Measurements from ENCODE around the gene SSX4.
"Not testable (repeated sequence)": the region's sequence is repeated elsewhere in the genome, so short reads cannot be mapped to it uniquely, and the experiment has no call there.

SSX4 gene

DNA sequence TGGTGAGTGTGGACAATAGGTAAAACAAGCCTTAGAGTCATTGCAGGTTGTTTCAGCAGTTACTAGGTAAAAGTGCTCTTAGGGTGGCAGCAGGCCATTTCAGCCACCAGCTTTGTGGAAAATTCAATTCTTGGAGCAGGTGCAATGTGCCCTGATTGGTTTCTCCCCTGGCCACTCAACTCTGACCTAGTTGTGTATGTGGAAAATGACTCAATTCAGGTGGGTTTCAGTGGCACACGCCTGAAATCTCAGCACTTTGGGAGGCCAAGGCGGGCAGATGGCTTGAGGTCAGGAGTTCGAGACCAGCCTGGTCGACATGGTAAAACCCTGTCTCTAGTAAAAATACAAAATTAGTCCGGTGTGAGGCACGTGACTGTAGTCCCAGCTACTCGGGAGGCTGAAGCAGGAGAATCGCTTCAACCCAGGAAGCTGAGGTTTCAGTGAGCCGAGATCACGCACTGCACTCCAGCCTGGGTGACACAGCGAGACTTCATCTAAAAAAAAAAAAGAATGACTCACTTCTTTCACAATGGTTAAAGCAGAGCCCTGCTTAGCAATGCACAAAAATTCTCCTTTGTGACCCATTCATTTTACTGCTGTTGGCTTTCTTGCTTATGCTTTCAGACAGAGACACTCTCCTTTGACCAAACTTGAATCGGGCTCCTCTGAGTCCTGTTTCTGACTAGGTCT is 43.8 kb downstream of the SSX4 start:
- H3K27me3 ChIP-seq (ENCODE audit: control insufficient read depth, insufficient read depth, low read length, poor library complexity, severe bottlenecking); H3K9me3 ChIP-seq (ENCODE audit: control insufficient read depth, low read length); H3K36me3 ChIP-seq (ENCODE audit: control insufficient read depth, insufficient read depth, low read length); H3K4me3 ChIP-seq (ENCODE audit: insufficient read depth, low read depth, low read length); H3K27ac ChIP-seq (ENCODE audit: insufficient read depth, low read depth, low read length, poor library complexity, severe bottlenecking); H3K4me1 ChIP-seq (ENCODE audit: control insufficient read depth, insufficient read depth, low read length): not testable (repeated sequence)
- WGBS, 2 experiments: no CpG with 5 or more reads among the region's 12 CpGs

DNA sequence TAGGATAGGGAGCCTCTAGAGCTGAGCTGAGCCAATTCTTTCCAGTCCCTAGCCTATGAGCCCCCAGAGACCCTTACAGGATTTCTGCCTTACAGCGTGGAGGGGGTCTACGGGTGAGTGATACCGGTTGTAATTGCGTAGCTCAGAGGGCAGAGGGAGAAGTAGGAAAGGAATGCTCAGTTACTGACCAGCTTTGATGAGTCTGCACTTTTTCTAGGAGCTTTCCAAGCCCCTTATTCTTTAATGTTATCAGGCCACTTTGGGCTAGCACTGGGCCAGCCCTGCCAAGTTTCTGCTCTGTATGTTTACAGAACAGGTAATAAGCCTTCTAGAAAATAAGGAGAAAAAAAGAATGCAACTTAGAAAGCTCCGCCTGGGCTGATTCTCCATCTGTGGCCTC is 46.3 kb downstream of the SSX4 start:
- H3K9me3 ChIP-seq (ENCODE audit: control insufficient read depth, low read length); H3K4me1 ChIP-seq (ENCODE audit: control insufficient read depth, insufficient read depth, low read length); H3K27ac ChIP-seq (ENCODE audit: insufficient read depth, low read depth, low read length, poor library complexity, severe bottlenecking); H3K4me3 ChIP-seq (ENCODE audit: insufficient read depth, low read depth, low read length); H3K27me3 ChIP-seq (ENCODE audit: control insufficient read depth, insufficient read depth, low read length, poor library complexity, severe bottlenecking); H3K36me3 ChIP-seq (ENCODE audit: control insufficient read depth, insufficient read depth, low read length): not testable (repeated sequence)
- 71 to 81% methylated on average over 5 of the region's 5 CpGs for WGBS, 2 experiments

DNA sequence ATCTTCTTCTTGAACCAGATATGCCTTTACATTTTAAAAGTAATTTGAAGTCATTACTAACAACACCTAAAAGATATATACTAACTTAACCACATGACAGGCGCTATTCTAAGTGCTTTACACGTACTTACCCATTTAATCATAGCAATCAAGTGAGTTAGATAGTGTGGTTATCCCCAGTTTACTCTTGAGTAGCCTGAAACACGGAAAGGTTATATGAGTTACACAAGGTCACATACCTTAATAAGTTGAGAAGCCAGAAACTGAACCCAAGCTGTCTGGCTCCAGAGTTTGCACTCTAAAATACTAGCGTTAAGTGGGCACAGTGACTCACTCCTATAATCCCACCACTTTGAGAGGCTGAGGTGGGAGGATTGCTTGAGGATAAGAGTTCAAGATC is 46.8 kb downstream of the SSX4 start:
- not testable (repeated sequence) for H3K9me3 ChIP-seq (ENCODE audit: control insufficient read depth, low read length); H3K27me3 ChIP-seq (ENCODE audit: control insufficient read depth, insufficient read depth, low read length, poor library complexity, severe bottlenecking); H3K4me3 ChIP-seq (ENCODE audit: insufficient read depth, low read depth, low read length); H3K27ac ChIP-seq (ENCODE audit: insufficient read depth, low read depth, low read length, poor library complexity, severe bottlenecking); H3K36me3 ChIP-seq (ENCODE audit: control insufficient read depth, insufficient read depth, low read length); H3K4me1 ChIP-seq (ENCODE audit: control insufficient read depth, insufficient read depth, low read length)
- 83 to 95% methylated on average over 1 to 3 of the region's 4 CpGs for WGBS, 2 experiments

- not testable (repeated sequence) for H3K27ac ChIP-seq (ENCODE audit: insufficient read depth, low read depth, low read length, poor library complexity, severe bottlenecking); H3K27me3 ChIP-seq (ENCODE audit: control insufficient read depth, insufficient read depth, low read length, poor library complexity, severe bottlenecking); H3K9me3 ChIP-seq (ENCODE audit: control insufficient read depth, low read length); H3K36me3 ChIP-seq (ENCODE audit: control insufficient read depth, insufficient read depth, low read length); H3K4me1 ChIP-seq (ENCODE audit: control insufficient read depth, insufficient read depth, low read length); H3K4me3 ChIP-seq (ENCODE audit: insufficient read depth, low read depth, low read length)
- WGBS, 2 experiments: 81 to 83% methylated on average over 13 of the region's 13 CpGs
These were observed 50.4 kb downstream of the SSX4 start for GRCh38 chrX:48433713-48434112.

Data from ectodermal cell (in vitro differentiated cells).